ENCODE data around the gene DNAJC27.
A peak's percentile ranks its signal among the peaks of the same experiment; 100 is the strongest.
"Not testable (repeated sequence)": the region's sequence is repeated elsewhere in the genome, so short reads cannot be mapped to it uniquely, and the experiment has no call there.

The DNAJC27 gene

DNA sequence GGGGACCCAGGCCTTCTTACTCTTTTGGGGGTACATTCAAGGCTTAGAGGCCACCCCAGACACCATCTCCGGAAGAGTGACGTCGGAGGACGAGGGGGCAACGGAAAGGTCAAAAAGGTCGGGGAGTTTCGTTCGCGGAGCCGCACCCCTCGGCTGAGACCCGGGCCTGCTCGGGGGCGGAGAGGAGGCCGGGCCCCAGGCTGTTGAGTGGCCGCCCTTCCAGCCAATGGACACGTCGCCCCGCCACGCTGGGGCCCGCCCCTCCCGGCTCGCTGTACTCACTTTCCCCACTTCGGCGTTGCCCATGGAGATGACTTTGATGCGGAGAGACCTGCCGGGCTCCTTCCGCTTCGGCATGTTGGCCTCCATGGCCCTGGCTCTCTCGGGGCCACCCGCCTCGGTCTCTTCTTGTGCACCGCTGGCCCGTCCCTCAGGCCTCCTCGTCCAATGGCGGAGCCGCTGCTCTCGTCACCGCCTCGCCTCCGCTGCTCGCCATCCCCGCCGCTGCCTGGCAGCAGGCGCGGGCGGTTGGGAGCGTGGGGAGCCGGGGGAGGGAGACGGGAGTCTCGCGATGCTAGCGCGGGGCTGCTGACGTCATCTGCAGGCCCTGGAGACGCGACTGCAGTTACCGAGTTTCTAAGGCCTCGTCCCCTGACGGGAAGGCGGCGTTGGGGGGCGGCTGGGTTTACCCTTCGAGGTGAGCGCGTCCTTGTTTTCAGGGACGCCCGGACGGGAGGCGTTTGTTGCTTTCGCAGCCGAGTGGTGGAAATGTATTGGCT is at the start of gene DNAJC27:
TSS of gene DNAJC27 (minus strand) at position 420 of the 779 bp plus-strand sequence. CDS start at position 369, 51 bp downstream.
- DNase-seq (ENCODE audit: low read depth), result peak; percentile 93

DNA sequence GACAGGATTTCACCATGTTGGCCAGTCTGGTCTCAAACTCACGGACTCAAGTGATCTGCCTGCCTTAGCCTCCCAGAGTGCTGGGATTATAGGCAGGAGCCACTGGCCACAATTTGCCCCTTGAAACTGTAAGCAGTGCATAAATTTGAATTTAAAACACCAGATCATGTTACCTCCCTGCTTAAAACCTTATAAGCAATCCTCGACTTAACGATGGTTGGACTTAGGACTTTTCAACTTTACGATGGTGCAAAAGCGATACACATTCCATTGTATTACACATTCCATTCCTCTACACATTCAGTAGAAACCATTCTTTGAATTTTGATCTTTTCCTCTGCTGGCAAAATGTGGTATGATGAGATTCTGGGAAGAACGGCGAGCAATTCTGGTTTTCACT is 46.9 kb upstream of the DNAJC27 start:
- DNase-seq (ENCODE audit: low read depth), result no peak

GRCh38 chr2:25014631-25015030 is 42.9 kb upstream of the DNAJC27 start:
- DNase-seq (ENCODE audit: low read depth), result no peak

DNA sequence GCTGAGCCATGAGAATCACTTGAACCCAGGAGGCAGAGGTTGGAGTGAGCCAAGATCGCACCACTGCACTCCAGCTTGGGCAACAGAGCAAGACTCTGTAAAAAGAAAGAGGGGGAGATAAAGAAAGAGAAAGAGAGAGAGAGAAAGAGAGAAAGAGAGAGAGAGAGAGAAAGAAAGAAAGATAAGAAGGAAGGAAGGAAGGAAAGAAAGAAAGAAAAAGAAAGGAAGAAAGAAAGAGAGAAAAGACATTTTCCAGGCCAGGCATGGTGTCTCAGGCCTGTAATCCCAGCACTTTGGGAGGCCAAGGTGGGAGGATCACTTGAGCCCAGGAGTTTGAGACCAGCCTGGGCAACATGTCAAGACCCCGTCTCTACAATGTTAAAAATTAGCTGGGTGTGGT is 39.6 kb upstream of the DNAJC27 start:
- DNase-seq (ENCODE audit: low read depth), result not testable (repeated sequence)

DNA sequence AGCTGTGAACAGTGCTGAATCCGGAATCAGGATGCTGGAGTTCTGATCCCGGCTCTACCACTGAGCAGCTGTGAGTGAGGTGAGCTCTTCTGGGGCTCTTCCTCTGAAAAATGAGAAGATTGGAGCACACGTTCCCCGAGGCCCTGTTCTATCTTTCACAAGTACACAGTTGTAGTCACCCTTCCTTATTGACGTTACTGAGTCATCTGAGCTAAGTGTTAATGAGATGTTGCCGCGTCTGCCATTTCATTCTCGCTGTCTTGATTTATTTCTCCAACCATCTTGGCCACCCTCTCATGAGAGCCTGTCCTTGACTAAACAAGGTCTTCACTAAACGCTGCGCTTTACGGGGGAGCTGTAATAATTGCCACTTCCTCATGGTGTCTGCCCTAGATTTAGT is 38.2 kb upstream of the DNAJC27 start:
- DNase-seq (ENCODE audit: low read depth), result no peak

GRCh38 chr2:25002066-25002465 is 30.3 kb upstream of the DNAJC27 start:
- DNase-seq (ENCODE audit: low read depth), result no peak

DNA sequence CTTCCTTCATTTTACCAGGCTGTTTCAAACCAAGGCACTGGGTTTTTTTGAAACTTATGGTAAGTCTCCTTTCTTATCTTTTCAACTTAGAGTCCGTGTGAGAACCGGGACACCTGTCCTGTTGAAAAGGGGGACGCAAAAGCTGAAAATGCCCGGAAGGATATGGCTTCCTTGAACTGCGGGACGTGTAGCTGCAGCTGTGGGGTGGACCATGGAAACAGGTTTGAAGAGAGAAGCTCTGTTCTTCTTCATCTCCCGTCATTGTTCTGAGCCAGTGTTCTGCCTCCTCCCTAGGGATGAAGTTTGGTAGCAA is 29.5 kb upstream of the DNAJC27 start:
- no peak for DNase-seq (ENCODE audit: low read depth)

GRCh38 chr2:25000503-25001324 is 29.0 kb upstream of the DNAJC27 start:
- no peak for DNase-seq (ENCODE audit: low read depth)

GRCh38 chr2:25000036-25000435 is 28.3 kb upstream of the DNAJC27 start:
- no peak for DNase-seq (ENCODE audit: low read depth)

GRCh38 chr2:24999097-24999496 is 27.3 kb upstream of the DNAJC27 start:
- DNase-seq (ENCODE audit: low read depth), result not testable (repeated sequence)

DNA sequence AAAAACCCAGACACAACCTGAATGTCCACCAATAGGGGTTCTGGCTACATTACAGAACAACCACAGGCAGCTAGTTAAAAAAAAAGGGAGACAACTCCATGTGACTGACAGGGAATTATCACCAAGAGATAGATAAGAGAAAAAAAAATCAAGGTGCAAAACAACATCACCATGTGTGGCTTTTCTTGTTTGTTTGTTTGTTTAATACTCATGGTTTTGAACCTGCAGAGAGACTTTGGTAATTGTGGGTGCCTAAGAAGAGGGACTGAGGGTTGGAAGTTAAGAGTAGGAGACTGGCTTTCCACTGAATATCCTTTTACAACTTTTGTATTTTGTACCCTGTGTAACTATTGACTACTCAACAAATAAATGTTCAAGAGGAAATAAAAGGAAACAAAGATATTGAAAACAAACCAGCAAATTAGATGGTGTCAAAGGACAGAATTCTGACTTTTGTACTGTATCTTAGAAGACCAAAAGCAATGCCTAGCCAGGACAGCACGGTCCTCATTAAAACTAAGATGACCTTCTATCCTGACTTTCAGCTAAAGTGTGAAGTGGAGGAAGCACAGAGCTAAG is 22.5 kb upstream of the DNAJC27 start:
- no peak for DNase-seq (ENCODE audit: low read depth)

GRCh38 chr2:24993406-24994145 is 21.8 kb upstream of the DNAJC27 start:
- DNase-seq (ENCODE audit: low read depth), result no peak

DNA sequence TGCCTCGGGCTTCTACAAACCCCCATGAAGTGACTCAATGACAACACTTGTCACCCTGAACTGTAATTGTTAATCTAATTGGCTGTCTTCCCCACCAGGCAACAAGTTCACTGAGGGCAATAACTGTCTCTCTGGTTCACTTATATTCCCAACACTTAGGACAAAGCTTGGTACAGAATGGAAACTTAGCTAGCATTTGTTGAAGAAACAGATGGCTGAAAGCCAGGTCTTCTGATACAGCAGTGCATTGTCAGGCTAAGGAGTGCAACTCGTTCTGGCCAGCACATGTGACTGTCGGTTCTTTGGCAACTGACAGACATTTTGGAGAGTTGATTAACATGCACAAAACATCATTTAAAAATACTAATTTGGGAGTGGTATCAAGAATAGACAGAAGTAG is 14.6 kb upstream of the DNAJC27 start:
- no peak for DNase-seq (ENCODE audit: low read depth)

DNA sequence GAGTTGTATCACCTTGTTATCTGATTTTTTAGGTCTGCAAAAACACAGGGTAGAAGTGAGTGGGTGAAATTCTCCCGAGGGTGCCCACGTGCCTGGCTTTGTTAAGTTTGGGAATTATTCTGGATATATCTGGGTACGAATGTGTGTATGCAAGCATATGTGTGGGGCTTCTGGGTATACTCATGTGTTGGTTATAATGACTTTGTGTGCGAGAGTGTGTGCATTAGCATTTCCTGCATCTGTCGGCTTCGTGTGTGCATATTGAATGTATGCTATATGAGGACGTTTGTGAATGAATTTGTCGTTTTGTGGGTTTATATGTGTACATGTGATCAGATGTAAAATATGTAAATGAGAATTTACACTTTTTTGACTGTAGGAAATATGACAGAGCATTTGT is 13.8 kb upstream of the DNAJC27 start:
- DNase-seq (ENCODE audit: low read depth), result no peak

DNA sequence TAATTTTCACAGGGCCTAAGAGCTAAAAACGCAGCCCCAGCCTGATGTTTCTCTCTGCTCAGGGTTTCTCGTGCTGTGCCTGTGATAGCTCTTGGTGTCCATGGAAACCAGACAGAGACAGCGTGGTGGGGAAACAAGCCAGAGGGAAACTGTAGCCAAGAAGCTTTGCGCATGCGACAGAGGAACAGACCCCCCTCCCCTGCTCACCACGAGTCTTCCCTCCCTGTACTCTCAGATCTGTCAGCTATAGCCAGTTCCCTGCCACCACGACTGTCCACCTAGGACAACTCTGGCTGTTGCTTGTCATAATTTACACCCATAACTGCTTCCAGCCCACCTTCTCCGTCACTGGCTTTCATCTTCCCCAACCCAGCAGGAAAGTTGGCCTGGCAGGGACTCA is 13.2 kb upstream of the DNAJC27 start:
- DNase-seq (ENCODE audit: low read depth), result no peak

DNA sequence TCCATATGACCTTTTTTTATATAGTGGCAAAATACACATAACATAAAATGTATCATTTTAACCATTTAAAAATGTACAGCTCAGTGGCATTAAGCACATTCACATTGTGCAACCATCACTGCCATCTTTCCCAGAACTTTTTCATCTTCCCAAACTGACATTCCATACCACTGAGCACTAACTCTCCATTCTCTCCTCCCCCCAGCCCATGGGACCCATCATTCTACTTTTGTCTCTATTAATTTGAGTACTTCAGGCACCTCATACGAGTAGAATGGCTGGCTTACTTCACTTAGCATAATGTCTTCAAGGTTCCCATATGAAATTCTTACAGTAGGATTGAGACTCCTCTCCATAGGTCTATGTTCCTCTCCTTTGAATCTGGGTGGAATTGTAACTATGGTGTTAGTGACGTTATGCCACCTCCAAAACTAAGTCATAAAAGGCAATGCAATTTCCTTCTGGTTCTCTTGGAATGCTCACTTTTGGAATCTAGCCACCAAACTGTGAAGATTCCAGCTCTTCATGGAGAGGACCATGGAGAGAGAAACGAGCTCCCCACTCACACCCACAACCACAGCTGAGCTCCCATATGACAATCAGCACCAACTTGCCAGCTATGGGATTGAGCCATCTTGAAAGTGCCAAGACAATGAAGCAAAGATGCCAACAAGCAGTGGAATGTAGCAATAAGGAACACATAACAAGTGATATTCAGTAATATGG is 9.8 kb upstream of the DNAJC27 start:
- no peak for DNase-seq (ENCODE audit: low read depth)

DNA sequence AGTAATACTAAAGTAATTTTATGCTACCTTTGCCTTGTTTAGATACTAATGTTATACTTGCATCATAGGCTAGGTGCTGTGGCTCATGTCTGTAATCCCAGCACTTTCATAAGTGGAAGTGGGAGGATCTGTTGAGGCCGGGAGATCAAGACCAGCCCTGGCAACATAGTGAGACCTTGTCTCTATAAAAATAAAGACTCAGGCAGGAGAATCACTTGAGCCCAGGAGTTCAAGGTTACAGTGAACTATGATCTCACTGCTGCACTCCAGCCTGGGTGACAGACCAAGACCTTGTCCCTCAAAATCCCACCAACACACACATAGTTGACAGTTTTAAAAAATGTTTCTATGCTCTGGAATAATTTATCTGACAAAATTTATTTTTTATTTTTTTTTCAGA is 6.9 kb upstream of the DNAJC27 start:
- DNase-seq (ENCODE audit: low read depth), result no peak

DNA sequence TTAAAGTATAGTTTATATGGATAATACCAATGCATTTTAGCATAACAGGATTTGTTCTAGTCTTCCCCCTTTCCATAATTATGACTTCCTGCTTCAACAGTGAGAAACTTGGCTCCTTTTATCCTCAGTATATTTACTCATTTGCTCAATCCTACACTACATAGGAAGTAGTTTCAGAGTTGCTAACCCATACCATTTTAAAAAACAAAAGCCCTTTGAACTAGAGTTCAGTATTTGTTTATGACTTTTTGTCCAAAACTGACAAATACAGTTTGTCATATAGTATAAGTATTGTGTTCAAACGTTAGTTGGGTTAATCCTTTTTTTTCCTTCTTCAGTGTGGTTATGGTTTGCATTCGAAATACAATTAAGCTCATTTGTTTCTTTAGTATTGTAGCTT is 5.9 kb upstream of the DNAJC27 start:
- DNase-seq (ENCODE audit: low read depth), result no peak

DNA sequence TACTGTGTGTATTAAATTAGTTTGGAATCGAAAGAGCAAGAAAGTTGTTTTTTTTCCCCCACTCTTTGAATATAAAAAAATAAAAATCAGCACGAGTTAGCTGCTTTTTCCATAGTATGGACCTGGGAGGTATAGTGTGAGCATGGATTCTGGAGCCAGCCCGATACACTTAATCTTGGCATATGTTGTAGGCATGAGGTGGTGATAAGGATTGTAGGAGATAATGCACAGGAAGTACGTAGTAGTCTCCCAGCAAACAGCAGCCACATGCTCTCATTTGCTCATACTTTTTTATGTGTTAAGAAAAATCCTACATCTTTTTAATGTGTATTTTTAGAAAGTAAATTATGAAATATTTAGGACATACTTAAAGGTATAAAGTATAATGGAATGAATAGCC is 2.1 kb upstream of the DNAJC27 start:
- DNase-seq (ENCODE audit: low read depth), result no peak

- no peak for DNase-seq (ENCODE audit: low read depth)
These were observed 683 bp upstream of the DNAJC27 start for GRCh38 chr2:24972315-24972961.

GRCh38 chr2:24971286-24971535 is 544 bp downstream of the DNAJC27 start:
- DNase-seq (ENCODE audit: low read depth), result no peak

Measured in stimulated activated CD8-positive, alpha-beta memory T cell treated with anti-CD3 and anti-CD28 coated beads, Interleukin-7, amount 100 ng/mL, for 24 hours (primary cell).